ENCODE data around the gene SH2B2.

- TF ChIP-seq, protein P1, sequence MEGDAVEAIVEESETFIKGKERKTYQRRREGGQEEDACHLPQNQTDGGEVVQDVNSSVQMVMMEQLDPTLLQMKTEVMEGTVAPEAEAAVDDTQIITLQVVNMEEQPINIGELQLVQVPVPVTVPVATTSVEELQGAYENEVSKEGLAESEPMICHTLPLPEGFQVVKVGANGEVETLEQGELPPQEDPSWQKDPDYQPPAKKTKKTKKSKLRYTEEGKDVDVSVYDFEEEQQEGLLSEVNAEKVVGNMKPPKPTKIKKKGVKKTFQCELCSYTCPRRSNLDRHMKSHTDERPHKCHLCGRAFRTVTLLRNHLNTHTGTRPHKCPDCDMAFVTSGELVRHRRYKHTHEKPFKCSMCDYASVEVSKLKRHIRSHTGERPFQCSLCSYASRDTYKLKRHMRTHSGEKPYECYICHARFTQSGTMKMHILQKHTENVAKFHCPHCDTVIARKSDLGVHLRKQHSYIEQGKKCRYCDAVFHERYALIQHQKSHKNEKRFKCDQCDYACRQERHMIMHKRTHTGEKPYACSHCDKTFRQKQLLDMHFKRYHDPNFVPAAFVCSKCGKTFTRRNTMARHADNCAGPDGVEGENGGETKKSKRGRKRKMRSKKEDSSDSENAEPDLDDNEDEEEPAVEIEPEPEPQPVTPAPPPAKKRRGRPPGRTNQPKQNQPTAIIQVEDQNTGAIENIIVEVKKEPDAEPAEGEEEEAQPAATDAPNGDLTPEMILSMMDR (IDR thresholded peaks at IDR 0.05; ENCODE audit: extremely low read depth in 1 of 2, insufficient read depth in 1 of 2, low read depth in 1 of 2, low read length in 2 of 2), result no peak
- no peak for TF ChIP-seq POLR2AphosphoS5 (IDR thresholded peaks at IDR 0.05; ENCODE audit: insufficient read depth, low read depth, low read length)
- no peak for TF ChIP-seq EZH2 (IDR thresholded peaks at IDR 0.05; ENCODE audit: borderline replicate concordance, low read depth, low read length, severe bottlenecking)
- no peak for TF ChIP-seq FOS (IDR thresholded peaks at IDR 0.05; ENCODE audit: borderline replicate concordance, insufficient read depth, low read length)
- no peak for TF ChIP-seq POLR2A (IDR thresholded peaks at IDR 0.05; ENCODE audit: low read depth, low read length)
- no peak for TF ChIP-seq MAX (IDR thresholded peaks at IDR 0.05; ENCODE audit: insufficient read depth, insufficient read length)
- no peak for TF ChIP-seq GATA2 (IDR thresholded peaks at IDR 0.05; ENCODE audit: insufficient read depth, insufficient read length, low read depth, low read length)
Measured at GRCh38 chr7:102277901-102278300, 8.8 kb upstream of the SH2B2 start.

All from endothelial cell of umbilical vein (primary cell).